Esophagus squamous epithelium (tissue), 4 donors: ENCODE results near the gene HRK.

Source experiments
- CTCF ChIP-seq, 6 experiments: fragments of 450-650 bp in 4 of 6; fragments of 200-600 bp in 2 of 6; sonication (generic) in 2 of 6; IDR thresholded peaks; one replicate each; pipeline ENCODE4 v1.5.1; 2016 to 2019; ENCODE audit warnings: antibody characterized with exemption in 6 of 6, mild to moderate bottlenecking in 4 of 6, moderate library complexity in 4 of 6
- POLR2A ChIP-seq, 4 donors: fragments of 450-650 bp; IDR thresholded peaks; one replicate each; pipeline ENCODE4 v1.6.1; 2017; ENCODE audit warnings: antibody characterized with exemption in 4 of 4, mild to moderate bottlenecking in 4 of 4, moderate library complexity in 3 of 4

GRCh38 chr12:116856729-116857128, 24.5 kb downstream of the HRK start:
- no peak for TF ChIP-seq CTCF (IDR thresholded peaks at IDR 0.05)
- TF ChIP-seq POLR2A (IDR thresholded peaks at IDR 0.05), result no peak
